EH (cell line): ENCODE data around the gene CIROP.
"Not testable (repeated sequence)": the region's sequence is repeated elsewhere in the genome, so short reads cannot be mapped to it uniquely, and the experiment has no call there.

Source experiments
- DNase-seq: peaks from one replicate; pipeline ENCODE4 v3.0.0-alpha.2; 2015; ENCODE audit warnings: low read depth

Gene CIROP

DNA sequence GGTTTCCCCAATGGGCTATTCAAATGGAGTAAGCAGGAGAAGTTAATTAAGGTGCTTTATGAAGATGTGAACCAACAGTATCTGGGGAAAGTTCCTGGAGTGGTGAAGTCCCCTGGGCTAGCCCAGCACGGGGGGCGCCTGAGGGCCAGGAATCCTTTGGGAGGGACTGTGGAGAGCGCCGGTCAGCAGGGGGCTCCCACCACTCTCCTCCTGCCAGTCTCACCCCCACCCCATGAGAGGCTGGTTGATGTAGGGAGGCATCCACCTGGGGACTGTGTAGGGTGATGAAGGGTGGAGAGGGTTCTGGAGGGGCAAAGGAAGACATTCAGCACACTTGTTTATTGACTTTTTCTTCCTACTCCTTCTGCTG lies 9.9 kb upstream of the CIROP start:
- no peak for DNase-seq

DNA sequence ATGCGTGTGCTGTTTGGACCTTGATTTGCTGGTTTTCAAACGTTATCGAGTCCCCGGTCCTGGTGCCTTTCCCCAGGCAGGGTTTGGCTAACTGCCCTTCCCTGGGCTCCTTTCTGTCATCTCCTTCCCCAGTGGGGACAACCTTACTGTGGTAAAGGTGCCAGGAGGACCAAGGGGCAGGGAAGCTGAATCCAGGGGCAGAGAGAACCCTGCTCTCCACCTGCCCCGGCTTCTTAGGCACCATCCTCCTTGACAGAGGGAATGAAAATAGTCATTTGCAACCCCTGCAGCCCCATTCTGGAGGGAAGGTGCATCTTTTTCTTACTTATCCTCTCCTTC lies 9.3 kb upstream of the CIROP start:
- no peak for DNase-seq

DNA sequence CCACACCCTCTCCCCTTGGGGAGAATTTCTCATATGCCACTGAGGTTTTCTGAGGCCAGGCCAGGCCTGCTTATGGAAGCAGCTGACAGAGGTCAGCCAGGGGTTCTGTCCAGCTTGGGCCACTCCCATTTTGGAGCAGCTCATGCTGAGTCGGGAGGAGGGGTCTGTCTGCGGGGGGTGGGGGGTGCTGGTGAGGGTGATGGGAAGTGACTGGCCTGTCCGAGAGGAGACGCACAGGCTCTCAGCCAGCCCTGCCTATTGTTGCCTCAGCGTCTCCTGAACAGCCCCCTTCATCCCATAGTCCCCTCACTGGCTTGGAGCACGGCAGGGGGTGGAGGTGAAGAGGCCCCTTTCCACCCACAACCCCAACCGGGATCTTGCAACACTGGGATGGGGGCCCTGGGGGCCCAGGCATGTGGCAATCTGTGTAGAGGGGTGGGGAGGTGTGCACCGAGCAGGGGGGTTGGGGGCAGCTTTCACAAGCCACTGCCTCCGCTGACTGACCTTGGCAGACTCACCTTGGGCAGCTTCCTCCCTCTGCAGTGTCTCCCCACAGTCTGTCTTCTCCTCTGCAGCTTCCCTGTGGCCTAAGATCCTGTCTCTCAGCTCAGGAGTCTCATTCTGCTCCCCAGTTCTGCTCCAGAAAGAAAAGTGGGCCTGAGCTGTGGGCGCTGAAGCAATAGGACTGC lies 8.8 kb upstream of the CIROP start:
- DNase-seq, result peak; percentile 44

DNA sequence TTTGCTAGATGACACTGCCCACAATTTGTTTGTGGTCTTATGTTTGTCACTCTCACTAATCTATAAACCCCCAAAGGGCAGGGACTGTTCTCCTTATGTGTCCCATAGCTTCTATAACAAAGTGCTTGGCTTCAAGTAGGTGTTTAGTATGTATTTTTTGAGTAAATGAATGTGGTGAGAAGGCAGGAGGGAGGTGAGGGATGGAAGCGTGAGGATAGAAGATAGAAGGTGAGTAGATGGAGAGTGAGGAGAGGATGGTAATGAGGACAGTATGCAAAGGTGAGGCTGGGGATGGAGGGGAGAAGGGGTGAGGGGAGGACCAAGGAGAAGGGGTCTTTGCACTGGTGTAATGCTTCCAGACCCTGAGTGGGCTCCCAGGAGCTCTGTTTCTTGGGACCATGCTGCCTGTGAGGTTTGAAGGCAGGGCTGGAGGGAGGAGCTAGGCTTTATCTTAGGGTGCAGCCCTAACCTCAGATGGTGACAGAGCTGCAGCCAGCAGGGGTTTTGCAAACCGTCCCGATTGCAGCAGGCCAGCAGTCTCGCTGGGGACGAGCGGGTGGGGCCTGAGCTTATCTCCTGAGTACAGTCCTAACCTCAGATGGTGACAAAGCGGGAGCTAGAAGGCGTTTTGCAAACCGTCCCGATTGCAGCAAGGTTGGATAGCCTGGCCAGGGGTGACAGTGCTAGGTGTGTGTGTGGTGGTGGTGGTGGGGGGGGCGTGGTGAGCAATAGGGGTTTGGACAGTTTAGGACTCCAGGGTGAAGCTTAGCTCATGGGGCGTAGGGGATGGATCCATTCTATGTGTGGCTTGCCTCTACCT lies 7.8 kb upstream of the CIROP start:
- no peak for DNase-seq

DNA sequence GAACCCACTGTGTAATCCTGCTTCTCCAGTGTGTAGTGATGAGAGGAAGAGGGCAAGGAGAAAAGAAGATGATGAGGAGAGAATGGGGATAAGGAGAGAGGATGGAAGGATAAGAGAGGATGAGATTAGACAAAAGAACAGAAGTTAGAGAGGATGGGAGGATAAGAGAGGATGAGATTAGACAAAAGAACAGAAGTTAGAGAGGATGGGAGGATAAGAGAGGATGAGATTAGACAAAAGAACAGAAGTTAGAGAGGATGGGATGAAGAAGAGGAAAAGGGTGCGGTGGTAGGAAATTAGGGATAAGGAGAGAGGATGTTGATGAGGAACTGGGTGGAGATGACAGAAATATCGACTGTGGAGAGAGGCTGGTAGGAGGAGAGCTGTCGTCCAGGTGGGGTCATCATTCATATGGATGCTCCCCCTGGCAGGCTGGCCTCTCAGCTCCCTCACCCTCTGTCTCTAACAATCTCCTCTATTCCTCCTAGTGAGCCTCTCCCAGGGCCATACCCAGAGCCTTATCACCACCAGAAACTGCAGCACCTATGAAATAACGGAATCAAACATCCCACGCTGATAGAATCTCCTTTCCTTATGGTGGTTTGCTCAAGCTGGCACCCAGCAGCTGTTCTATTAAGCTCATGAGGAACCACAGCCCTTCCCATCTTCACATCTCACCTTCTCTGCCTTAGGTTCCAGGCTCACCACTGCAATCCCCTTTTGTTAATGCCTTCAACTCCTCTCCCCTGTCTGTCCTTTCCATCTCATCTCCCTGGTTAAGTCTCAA lies 6.0 kb upstream of the CIROP start:
- no peak for DNase-seq

DNA sequence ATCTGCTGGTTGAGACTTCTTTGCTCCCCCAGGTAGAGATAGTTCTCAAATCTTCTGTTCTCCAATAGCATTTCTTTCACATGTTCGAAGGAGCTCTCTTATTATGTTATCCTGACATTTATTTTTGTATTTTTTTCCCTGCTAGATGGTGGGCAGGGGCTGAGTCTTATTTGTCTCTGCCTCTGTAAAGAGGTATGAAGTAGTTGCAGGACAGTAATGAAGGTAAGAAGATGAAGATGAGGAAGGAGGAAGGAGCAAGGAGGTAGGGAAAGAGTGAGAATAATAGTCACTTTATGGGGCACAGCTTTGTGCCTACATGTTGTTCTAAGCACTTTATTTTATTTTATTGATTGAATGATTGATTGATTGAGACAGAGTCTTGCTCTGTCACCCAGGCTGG lies 5.0 kb upstream of the CIROP start:
- no peak for DNase-seq

DNA sequence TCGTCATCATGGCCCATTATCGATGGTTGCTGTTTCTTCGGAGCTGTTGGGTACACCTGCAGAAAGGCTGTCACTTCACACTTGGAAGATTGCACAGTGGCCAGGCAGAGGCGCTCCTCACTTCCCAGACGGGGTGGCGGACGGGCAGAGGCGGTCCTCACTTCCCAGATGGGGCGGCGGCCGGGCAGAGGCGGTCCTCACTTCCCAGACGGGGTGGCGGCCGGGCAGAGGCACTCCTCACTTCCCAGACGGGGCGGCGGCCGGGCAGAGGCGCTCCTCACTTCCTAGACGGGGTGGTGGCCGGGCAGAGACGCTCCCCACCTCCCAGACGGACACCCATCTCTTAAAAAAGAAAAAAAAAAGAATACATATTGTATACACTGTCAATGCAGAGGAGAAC lies 3.4 kb upstream of the CIROP start:
- not testable (repeated sequence) for DNase-seq

DNA sequence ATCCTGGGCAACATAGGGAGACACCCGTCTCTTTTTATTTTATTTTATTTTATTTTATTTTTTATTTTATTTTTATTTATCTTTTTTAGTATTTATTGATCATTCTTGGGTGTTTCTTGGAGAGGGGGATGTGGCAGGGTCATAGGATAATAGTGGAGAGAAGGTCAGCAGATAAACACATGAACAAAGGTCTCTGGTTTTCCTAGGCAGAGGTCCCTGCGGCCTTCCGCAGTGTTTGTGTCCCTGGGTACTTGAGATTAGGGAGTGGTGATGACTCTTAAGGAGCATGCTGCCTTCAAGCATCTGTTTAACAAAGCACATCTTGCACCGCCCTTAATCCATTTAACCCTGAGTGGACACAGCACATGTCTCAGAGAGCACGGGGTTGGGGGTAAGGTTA lies 2.8 kb upstream of the CIROP start:
- DNase-seq, result not testable (repeated sequence)

DNA sequence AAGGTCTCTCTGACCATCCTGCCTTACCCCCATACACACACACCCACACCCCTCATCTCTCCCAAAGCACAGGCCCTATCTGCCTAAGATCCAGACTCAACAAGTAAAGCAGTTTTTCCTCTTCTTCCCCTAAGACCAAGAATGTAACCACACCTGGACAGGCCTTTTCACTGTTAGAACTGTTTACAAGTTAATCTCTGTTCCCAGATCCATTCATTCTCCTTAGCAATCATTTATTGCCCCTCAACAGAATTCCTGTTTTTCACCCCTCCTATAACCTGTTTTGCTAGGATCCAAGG lies 1.9 kb upstream of the CIROP start:
- no peak for DNase-seq

DNA sequence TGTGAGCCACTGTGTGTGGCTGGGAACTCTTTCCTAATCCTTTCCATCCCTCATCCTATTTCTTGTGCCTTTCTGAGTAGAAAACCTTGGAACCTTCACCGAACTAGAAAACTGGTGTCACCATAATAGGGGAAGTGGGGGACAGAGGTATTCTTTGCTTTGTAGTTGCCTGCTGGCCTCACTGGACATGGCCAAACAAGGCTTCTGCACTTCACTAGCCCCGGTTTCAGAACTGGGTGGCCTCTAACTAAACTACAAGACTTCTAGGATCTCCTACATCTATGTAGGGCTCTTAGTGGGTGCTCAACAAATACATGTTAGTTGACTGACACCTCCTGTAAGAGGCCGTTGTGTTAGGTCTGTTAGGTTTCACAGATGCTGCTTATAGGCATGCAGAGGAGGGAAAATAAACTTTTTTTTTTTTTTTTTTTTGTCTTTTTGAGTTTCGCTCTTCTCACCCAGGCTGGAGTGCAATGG lies 597 bp upstream of the CIROP start:
- no peak for DNase-seq

DNA sequence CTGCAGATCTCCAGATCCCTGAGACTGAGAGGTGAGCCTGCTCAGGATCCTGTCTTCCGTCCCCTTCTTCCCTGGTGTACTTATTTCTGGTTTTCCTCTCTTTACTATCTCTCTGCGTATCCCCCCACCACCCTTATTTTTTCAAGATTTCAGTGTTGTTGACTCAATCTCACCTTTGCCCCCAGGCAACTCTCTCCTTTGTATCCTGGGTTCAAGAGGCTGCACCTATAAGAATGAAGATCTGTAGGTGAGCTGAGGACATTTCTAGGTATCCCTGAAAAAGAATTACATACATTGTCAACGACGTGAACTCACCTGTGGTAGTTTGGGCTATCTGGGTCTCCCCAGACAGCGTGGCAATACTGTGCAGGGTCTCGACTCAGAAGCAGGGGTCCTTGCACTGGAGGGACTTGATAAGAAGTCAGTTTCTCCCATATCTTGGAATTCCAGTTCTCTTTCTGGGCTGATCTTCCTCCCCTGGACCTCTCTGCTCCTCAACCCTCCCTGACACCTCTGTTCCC lies 659 bp downstream of the CIROP start:
- DNase-seq, result no peak

DNA sequence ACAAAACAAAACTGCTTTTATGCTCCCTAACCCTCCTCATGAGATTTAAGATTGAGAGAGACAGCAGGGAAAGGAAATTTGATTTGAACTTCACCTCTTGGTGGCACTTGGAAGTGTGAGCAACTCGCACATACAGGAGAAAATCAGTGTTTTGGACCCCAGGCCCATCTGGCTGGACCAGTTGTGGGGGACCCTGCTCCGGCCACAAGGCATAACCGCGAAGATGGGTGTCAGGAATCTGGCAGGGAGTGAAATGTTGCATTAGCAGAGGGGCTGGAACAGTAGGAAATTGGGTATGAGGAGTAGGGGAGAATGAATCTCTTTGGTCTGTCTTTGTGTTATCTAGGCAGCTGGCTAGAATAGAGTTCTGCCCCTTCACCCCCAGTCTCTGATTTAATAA lies 1.2 kb downstream of the CIROP start:
- no peak for DNase-seq

DNA sequence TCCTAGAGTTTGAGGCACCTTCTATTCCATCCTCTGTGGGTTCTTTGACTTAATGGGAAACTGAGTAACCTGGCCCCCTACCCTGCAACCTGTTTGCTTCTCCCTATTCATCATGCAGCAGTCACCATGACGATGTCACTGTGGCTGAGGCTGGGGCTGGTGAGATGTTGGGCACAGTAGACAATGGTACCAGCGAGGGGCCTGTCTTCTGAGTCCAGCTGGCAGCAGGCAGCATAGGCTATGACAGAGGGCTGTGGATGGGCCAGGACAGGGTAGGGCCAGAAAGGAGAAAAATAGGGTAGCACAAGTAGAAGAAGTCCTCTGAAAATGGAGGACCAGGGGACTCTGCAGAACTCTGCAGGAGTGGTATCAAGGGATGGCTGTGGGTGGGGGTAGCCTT lies 2.0 kb downstream of the CIROP start:
- no peak for DNase-seq

DNA sequence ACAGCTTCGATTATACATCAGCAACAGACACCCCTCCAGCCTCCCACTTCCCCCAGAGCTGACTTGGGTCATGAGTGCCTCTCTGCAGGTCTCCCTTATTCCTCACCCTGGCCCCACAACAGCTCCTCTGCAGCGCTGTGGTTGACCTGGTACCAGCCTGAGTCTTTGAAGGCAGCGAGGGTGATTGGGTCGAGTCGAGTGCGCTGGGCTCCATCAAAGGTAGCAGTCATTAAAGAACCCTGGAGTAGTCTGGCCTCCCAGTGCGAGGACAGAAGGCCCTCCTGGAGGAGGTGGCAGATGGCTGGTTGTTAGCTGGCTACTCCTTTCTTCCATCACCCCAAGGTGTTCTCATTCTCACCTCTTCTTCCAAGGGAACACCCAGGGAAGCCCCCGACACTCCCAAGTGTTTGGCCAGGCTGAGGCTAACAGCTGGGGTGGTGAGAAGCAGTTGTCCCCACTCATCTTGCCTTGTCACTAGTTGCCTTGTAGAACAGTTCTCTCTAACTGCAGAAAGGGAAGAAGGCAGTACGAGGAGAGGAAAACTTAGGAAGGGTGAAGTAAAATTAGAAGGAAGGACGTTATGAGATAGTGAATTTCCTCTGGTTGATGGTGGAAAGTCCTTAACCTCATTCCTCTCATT lies 2.7 kb downstream of the CIROP start:
- no peak for DNase-seq

DNA sequence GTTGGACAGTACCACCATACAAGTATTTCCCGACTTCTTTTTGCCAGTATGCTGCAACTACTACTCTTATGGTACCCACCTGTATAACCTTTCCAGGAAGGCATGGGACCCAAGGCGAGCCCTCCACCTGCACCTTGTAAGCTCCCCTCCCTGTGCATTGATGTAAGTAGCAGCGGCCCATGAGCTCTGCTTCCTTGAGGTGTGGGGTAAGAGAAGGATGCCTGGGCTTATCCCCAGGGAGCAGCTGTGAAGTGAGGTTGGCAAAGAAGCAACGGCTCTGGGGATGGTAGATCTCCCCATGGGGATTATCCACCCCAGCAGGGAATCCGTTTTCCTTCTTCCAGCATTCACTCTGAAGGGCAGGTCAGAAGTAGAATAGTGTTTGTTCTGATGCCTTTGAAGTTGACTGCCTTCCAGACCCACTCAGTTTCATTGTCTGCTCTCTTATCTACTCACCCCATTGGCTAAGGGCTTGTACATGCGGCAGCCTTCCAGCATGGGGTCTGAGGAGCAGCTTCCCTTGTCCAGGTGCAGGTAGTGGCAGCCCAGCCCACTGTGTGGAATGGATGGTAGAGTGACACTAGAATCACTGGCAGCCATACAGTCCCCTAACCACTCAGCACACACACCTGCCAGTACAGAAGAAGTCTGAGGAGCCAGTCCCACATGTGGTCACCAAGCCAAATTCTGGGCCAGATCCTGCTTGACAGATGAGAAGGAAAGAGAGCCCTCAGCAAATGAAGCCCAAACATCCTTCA lies 3.4 kb downstream of the CIROP start:
- DNase-seq, result no peak

DNA sequence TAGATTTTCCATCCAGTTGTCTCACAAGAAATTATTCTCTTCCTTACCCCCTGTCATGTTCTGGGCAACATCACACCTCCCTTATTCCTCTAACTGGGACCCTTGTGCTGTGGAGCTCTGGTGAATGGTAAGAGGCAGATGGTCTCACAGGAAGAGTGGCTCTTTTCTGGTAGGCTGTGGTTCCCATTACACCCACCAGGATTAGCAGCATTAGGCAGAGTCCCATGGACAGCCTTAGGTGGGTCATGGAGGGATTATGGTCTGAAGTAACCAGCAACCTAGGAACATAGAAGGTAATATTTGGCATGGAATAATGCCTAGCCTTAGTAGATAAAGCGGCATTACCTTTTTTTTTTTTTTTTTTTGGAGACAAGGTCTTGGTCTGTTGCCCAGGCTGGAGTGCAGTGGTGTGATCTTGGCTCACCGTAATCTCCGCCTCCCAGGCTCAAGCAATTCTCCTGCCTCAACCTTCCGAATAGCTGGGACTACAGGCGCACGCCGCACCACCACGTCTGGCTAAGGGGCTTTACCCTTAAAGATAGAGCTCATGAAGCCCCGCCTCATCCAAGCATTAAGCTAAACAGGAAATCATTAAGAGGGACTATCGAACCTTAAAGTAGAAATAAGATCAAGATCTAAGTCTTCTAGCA lies 5.5 kb downstream of the CIROP start:
- no peak for DNase-seq

DNA sequence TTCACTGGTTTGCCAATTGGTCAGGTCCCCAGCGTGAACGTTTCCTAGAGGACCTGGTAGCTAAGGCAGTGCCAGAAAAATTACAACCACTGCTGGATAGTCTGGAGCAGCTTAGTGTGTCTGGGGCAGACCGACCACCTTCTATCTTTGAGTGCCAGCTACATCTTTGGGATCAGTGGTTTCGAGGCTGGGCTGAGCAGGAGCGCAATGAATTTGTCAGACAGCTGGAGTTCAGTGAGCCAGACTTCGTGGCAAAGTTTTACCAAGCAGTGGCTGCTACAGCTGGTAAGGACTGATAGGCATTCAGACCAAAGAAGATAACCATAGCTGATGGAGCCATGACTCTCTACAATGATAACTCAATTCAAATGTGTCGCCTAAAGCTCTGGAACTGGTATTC lies 7.0 kb downstream of the CIROP start:
- no peak for DNase-seq

DNA sequence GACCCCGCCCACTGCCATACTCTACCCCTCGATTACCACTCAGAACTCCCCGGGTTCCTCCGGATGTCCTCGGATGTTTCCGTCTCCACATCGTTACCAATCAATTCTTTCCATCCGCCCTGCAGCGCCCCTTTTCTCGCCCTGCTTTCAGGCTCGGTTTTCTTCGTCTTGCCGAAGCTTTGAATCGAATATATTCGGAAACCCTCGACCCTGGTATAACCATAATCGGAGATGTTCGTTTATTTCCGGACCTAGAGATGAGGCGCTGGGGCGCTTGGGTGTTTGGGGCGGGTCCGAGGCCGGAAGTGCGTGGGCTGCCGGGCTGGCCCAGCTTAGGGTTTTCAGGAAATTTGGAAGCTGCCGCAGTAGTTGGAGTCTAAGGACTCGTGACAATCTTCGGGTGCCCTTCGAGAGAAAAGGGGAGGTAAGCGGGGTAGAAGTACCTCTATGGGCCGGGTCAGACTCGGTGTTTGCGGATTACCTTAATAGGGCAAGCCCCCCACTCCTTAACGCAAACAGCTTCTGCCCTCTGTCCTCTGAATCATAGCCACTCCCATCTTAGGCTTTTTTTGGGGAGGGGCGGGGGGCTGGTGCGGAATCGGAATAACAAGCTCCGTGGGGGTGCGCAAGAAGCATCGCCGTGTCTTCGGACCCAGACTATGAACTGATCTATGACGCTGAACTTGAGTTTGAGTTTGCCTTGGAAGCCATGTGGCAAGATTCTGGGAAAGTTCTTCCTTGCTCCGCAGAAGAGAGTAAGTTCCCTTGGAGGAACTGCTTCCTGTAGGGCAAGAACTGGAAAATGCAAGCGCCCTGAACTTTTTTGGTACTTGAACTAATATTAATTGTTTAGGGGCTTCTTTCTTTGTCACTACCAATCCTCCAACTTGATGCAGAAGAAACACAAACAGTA lies 9.3 kb downstream of the CIROP start, which contains the start of gene C14orf119:
Gene C14orf119 (plus strand): TSS at position 310 of the 913 bp plus-strand sequence. CDS start 2,154 bp downstream, outside the sequence.
- DNase-seq, result peak; percentile 100

DNA sequence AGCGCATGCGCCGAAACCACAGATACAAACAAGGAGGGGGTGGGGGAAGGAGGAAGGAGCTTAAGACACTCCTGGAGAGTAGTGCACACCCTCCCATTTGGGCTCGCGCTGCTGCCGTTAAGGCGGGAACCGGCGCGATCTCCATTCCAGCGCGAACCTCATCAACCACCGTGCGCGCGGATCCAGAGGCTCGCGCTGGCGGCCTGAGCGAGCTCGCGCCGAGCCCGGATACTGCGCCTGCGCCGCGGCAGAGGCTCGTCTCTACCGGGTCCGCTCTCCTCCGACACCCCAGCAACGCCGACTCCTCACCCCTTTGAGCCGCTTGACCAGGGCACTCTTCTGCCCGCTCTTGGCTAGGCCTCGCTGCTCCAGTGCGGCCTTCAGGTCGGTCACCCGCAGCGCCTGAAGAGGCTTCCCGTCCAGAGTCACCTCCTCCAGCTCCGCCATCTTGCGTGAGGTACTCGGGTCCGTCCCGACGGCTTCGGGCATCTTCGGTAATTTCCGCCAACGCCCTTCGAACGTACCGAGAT lies 10.1 kb downstream of the CIROP start, which contains the start of gene ACIN1:
Gene ACIN1 (minus strand): TSS at position 471 of the 530 bp plus-strand sequence. CDS start 24 bp downstream, at position 447.
- DNase-seq, result peak; percentile 90
